Type B pancreatic cell (in vitro differentiated cells): Measurements from ENCODE around the gene SFTPA1. TPM values are rescaled to one million over a fixed set of nuclear protein-coding genes. Genes with fewer than 3 reads are reported as not detected.
"Not testable (repeated sequence)": the region's sequence is repeated elsewhere in the genome, so short reads cannot be mapped to it uniquely, and the experiment has no call there.

Source experiments
- DNase-seq: peaks from one replicate; pipeline ENCODE4 v3.0.0; 2021; ENCODE audit warnings: mixed read lengths; ENCODE audit not compliant: unreplicated experiment; ENCODE audit errors: extremely low spot score
- H3K27ac Mint-ChIP-seq: 2 replicates; pipeline ENCODE4 v1.8.0; 2021; ENCODE audit warnings: mild to moderate bottlenecking, mixed read lengths
- H3K27me3 Mint-ChIP-seq: 2 replicates; pipeline ENCODE4 v1.8.0; 2021; ENCODE audit warnings: mixed read lengths
- H3K36me3 Mint-ChIP-seq: 2 replicates; pipeline ENCODE4 v1.8.0; 2021; ENCODE audit warnings: mixed read lengths
- H3K4me1 Mint-ChIP-seq: one replicate; pipeline ENCODE4 v1.8.0; 2021; ENCODE audit warnings: mixed read lengths; ENCODE audit not compliant: unreplicated experiment
- H3K4me3 Mint-ChIP-seq: 2 replicates; pipeline ENCODE4 v1.8.0; 2021; ENCODE audit warnings: mild to moderate bottlenecking, mixed read lengths
- H3K9me3 Mint-ChIP-seq: 2 replicates; pipeline ENCODE4 v1.8.0; 2021; ENCODE audit warnings: mixed read lengths
- CTCF ChIP-seq: fragments of 200-600 bp; sonication (generic); conservative IDR thresholded peaks from 2 replicates; pipeline ENCODE4 v1.5.0; 2021; ENCODE audit warnings: antibody characterized with exemption, mild to moderate bottlenecking
- total RNA-seq: library from RNA; stranded (reverse); gene quantifications from 2 replicates; pipeline ENCODE4 v1.2.1, GENCODE V29; 2021; ENCODE audit warnings: low replicate concordance

Gene SFTPA1
- total RNA-seq, 1 donor from 2014 or later, result 0.22 TPM

GRCh38 chr10:79581044-79581443, 29.7 kb upstream of the SFTPA1 start:
- Mint-ChIP-seq H3K27ac (no peak overlapping the region), H3K27me3 (peaks cover 17% of the 10 kb centered on the region), H3K4me1 (no peaks in the 10 kb centered on the region), H3K36me3 (no peaks in the 10 kb centered on the region), H3K4me3 (no peak overlapping the region), H3K9me3 (no peaks in the 10 kb centered on the region)
- DNase-seq, result no peak
- TF ChIP-seq CTCF, result no peak

GRCh38 chr10:79582096-79582495, 28.6 kb upstream of the SFTPA1 start:
- no peak overlapping the region for H3K27ac Mint-ChIP-seq
- no peak for TF ChIP-seq CTCF
- no peaks in the 10 kb centered on the region for H3K4me1 Mint-ChIP-seq
- H3K36me3 Mint-ChIP-seq, result no peaks in the 10 kb centered on the region
- no peaks in the 10 kb centered on the region for H3K9me3 Mint-ChIP-seq
- H3K4me3 Mint-ChIP-seq, result no peak overlapping the region
- peaks cover 14% of the 10 kb centered on the region for H3K27me3 Mint-ChIP-seq
- DNase-seq, result no peak

GRCh38 chr10:79582954-79583353, 27.8 kb upstream of the SFTPA1 start:
- H3K27me3 Mint-ChIP-seq, result peaks cover 11% of the 10 kb centered on the region
- H3K36me3 Mint-ChIP-seq, H3K9me3 Mint-ChIP-seq, DNase-seq, H3K27ac Mint-ChIP-seq, H3K4me3 Mint-ChIP-seq, H3K4me1 Mint-ChIP-seq: not testable (repeated sequence)

GRCh38 chr10:79583488-79584024, 27.2 kb upstream of the SFTPA1 start:
- H3K27ac Mint-ChIP-seq, result no peak overlapping the region
- H3K4me3 Mint-ChIP-seq, result no peak overlapping the region
- H3K27me3 Mint-ChIP-seq, result peaks cover 11% of the 10 kb centered on the region
- H3K9me3 Mint-ChIP-seq, result no peaks in the 10 kb centered on the region
- no peaks in the 10 kb centered on the region for H3K36me3 Mint-ChIP-seq
- no peak for DNase-seq
- H3K4me1 Mint-ChIP-seq, result no peaks in the 10 kb centered on the region
- TF ChIP-seq CTCF, result no peak

GRCh38 chr10:79585870-79586527, 24.7 kb upstream of the SFTPA1 start:
- Mint-ChIP-seq H3K27me3 (peaks cover 19% of the 10 kb centered on the region), H3K4me3 (no peak overlapping the region), H3K36me3 (no peaks in the 10 kb centered on the region), H3K27ac (no peak overlapping the region), H3K4me1 (no peaks in the 10 kb centered on the region), H3K9me3 (no peaks in the 10 kb centered on the region)
- DNase-seq, result no peak
- no peak for TF ChIP-seq CTCF

GRCh38 chr10:79586933-79587332, 23.8 kb upstream of the SFTPA1 start:
- H3K27me3 Mint-ChIP-seq, result peaks cover 24% of the 10 kb centered on the region
- no peak for DNase-seq
- H3K36me3 Mint-ChIP-seq, result no peaks in the 10 kb centered on the region
- no peak overlapping the region for H3K27ac Mint-ChIP-seq
- no peaks in the 10 kb centered on the region for H3K9me3 Mint-ChIP-seq
- no peaks in the 10 kb centered on the region for H3K4me1 Mint-ChIP-seq
- H3K4me3 Mint-ChIP-seq, result no peak overlapping the region
- no peak for TF ChIP-seq CTCF
